Subcutaneous adipose tissue (tissue), 4 donors: ENCODE data around the gene DAP3. TPM values are rescaled to one million over a fixed set of nuclear protein-coding genes. Genes with fewer than 3 reads are reported as not detected.

Experiments
- total RNA-seq, 4 donors: library from RNA; depleted of rRNA; stranded (reverse); fragments of >200 nt; gene quantifications; one replicate each; pipeline ENCODE4 v1.1.0, GENCODE V29; 2016
- TF ChIP-seq, protein P1 (sequence below): fragments of 450-650 bp; IDR thresholded peaks from one replicate; pipeline ENCODE4 v1.5.1; 2016; ENCODE audit warnings: low read depth, mild to moderate bottlenecking, control low read depth, antibody characterized with exemption, moderate library complexity

Gene DAP3
- total RNA-seq, 4 donors from 2014 or later = 105 to 180 (median 117) TPM

DNA sequence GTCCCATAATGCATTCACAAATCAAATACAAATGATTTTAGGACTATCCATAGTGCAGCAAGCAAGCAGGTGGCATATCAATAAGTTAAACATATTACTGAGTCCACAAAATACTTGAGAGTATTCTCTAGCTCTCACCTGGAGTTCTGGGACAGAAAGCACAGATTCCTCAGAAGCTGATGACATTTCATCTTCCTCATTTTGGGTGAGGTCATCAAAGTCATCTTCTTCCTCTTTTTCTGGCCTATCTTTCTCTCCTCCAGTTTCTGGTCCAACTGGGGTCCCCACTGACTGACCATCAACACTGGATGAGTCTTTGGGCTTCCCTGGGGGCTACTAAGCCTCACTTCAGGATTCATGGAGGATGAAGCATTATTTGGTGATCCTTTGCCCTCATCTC is 39.2 kb upstream of the DAP3 start:
- TF ChIP-seq, protein P1, sequence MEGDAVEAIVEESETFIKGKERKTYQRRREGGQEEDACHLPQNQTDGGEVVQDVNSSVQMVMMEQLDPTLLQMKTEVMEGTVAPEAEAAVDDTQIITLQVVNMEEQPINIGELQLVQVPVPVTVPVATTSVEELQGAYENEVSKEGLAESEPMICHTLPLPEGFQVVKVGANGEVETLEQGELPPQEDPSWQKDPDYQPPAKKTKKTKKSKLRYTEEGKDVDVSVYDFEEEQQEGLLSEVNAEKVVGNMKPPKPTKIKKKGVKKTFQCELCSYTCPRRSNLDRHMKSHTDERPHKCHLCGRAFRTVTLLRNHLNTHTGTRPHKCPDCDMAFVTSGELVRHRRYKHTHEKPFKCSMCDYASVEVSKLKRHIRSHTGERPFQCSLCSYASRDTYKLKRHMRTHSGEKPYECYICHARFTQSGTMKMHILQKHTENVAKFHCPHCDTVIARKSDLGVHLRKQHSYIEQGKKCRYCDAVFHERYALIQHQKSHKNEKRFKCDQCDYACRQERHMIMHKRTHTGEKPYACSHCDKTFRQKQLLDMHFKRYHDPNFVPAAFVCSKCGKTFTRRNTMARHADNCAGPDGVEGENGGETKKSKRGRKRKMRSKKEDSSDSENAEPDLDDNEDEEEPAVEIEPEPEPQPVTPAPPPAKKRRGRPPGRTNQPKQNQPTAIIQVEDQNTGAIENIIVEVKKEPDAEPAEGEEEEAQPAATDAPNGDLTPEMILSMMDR = no peak

DNA sequence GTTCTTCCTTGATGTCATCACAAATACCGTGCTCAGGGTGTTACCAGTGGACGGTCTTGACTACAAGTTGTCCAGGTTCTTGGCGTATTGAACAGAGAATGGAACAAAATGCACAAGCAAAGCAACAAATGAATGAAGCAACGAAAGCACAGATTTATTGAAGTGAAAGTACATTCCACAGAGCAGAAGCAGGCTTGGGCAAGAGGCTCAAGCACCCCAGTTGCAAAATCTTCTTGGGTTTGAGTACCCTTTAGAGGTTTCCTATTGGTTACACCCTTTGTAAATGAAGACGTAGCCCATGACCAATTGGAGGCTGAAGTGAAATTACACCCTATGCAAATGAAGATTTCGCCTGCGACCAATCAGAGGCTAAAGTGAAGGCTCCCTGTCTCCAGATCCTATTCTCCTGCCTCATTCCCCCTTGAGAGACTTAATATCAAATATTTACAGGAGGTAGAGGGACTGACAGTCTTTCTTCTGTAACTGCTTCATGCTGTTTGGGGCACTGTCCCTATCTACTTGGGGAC is 38.6 kb upstream of the DAP3 start:
- TF ChIP-seq, protein P1 = no peak

DNA sequence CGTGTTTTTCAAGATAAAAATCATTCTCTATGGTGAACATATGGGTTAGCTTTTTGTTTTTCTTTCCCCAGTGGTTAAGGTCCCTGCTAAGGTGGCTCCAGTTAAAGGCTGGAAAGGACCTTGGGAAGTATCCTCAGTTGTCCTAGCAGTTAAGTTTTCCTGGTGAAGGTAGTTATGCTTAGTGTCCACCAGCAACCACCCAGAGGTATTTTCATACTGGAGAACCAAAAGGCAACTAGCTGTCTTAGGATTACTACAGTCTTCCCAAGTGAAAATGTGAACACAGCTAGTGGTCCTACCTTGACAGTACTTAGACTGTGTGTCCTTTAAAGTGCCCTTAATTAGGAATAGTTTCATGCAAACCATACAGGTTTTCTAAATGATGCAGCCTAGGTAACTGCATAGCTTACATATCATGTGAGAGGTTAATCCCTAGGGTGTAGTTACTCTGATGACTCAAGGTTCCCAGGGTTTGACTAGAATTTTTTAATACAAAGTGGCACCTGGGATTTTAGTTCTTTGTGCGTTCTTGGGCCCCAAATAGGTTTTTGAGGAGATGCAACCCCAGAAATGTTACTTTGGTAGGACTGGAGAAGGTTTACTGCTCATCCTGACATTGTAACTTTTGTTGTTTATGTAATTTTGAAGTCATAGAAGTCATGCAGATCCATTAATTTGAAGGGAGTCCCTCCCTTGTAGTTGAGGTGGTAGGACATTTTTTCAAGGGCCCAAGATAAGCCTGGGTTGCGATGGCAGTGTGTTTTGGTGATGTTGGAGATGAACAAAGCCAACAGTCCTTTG is 36.8 kb upstream of the DAP3 start:
- TF ChIP-seq, protein P1 = no peak

DNA sequence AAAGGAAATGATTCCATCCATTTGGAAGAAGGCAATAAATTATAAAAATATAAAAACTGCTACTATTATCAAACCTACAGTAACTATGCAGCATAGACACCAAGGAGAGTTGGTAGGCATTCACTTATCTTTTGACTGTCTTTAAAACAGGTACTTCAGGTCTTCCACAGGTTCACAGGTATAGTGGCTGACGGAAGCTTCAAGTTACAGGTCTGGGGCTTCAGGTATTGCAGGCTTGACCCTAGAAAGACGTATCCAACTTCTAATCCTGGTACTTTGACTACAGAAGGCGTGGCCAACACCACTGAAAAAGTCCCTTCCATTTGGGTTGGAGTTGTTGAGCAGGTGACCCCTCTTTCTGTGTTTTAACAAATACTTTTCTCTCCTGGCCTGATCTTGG is 35.9 kb upstream of the DAP3 start:
- TF ChIP-seq, protein P1 = no peak

DNA sequence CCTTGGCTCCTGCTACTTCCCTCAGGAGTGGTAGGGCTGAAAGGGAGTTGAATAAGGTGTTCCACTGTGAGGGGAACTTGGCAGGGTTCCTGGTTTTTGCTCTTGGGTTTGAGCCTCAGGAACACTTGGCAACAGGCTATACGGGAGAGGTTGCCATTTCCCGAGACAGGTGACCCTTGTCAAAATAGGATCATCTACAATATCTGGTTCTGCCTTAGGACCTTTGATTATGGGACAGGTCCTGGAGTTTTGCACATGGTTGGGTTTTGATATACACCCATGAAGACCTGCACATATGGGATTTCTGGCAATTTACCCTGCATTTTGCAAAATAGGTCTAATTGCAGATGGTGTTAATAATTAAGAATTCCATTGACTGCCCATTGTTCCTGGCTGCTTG is 31.4 kb upstream of the DAP3 start:
- TF ChIP-seq, protein P1 = no peak

DNA sequence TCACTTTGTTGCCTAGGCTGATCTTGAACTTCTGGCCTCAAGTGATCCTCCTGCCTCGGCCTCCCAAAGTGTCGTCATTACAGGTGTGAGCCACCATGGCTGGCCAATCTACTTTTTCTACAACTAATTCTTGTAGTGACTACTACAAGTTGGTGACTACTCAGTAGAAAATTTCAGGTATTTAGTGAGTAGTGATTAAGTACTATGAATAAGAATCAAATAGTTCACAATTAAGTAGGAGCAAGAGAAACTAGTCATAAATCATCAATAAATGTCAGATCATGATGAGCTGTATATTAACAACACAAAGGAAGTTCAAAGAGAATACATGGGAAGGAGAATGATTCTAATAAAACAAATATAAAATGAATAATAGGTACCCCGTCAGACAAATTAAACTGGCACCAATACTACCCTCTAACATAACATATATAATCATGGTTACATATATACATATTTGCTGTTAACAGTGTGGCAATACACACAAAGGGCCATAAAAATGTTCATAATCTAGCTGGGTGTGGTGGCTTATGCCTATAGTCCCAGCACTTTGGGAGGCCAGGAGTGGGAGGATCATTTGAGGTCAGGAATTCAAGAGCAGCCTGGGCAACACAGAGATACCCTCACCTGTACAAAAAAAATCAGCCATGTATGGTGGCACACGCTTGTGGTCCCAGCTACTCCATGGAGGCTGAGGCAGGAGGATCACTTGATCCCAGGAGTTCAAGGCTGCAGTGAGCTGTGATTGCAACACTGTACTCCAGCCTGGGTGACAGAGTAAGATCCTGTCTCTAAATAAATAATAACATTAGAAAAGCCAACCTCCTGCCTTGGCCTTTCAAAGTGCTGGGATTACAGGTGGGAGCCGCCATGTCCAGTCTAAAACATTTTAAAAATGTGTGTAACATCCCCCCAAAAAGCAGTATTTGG is 19.4 kb upstream of the DAP3 start:
- TF ChIP-seq, protein P1 = no peak

DNA sequence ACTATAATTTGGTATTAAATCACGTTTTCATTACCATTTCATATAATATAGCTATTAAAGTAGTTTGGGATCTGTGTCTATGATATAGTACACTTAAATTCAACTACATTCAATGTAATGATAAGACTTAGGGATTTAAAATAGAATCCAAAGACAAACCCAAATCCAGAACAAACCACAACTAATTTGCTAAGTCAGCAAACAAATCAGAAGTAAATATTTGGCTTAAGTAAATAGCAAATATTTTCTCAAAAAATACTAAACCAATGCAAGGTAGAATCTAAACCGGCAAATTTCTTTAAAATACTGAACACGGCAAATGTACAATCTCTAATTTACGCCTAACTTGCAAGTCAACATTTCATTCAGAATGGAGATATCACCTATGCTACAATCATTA is 17.1 kb upstream of the DAP3 start:
- TF ChIP-seq, protein P1 = no peak
